ENCODE data around the gene HCN2.

DNA sequence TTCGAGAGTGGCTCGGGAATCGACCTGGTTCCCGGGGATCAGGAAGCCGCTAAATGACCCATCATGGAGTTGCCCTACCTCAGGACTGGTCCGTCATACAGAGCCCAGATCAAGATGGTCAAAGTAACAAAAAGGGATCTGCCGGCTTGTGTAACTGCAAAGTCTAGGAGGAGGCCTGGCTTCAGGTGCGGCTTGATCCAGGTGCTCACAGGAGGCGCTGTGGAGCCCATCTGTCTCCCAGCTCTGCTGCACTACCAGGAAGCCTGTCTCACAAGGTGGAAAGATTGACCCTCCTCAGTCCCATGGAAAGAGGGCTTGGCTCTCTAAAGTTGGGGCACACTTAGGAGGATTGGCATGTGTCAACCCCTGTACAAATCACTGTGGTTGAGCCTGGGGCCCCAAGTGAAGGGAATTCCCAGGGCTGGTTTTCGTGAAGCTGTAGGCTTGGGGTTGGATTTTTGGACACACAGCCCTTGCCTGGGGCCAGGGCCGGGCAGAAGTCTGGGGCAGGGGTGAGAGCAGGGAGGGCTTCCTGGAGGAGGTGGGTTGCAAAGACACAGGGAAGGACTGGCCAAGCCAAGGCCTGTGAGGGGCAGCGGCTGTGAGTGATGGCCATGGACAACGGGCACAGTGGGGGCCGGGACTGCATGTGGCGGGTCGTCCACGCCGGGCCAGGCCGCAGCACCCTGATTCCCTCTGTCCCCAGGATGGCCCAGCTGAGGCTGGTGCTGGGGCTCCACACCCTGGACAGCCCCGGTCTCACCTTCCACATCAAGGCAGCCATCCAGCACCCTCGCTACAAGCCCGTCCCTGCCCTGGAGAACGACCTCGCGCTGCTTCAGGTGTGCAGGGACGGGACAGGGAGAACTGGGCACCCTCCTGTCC is 41.6 kb upstream of the HCN2 start:
- no peak for TF ChIP-seq POLR2A (IDR thresholded peaks at IDR 0.05; ENCODE audit: low read length)
- TF ChIP-seq GATA1 (IDR thresholded peaks at IDR 0.05; ENCODE audit: low read depth, low read length) = no peak
